GM12878 (cell line): ENCODE results near the gene TUBA8. TPM values are rescaled to one million over a fixed set of nuclear protein-coding genes. Genes with fewer than 3 reads are reported as not detected.
"Not testable (repeated sequence)": the region's sequence is repeated elsewhere in the genome, so short reads cannot be mapped to it uniquely, and the experiment has no call there.

Source experiments
- ATAC-seq: fragments of 200-7000 bp; cut with Tn5 transposase; 3 replicates; pipeline ENCODE4 v1.9.1; 2020; ENCODE audit warnings: mild to moderate bottlenecking, moderate library complexity
- BruUV-seq: library from RNA; stranded (reverse); fragments of 400-500 nt; replicated peaks from 2 replicates; lab custom pipeline; 2021; lab: Mats Ljungman, UMichigan
- CTCF ChIA-PET: fragments of 300-600 bp; sonication (Branson Sonifier 250); formaldehyde crosslinking; extraction: SDS; loops from one replicate; lab custom pipeline; 2021; ENCODE audit warnings: inconsistent platforms; lab: Yijun Ruan, JAX
- POLR2A ChIA-PET: fragments of 350-600 bp; formaldehyde crosslinking; extraction: SDS; loops from one replicate; lab custom pipeline; 2021; ENCODE audit warnings: inconsistent platforms; lab: Charles Lee
- RAD21 ChIA-PET: fragments of 300-600 bp; sonication (Branson Sonifier 250); formaldehyde crosslinking; loops from one replicate; lab custom pipeline; 2023; ENCODE audit warnings: antibody characterized with exemption; ENCODE audit not compliant: unreplicated experiment; lab: Charles Lee
- SMC1A ChIA-PET: fragments of 300-600 bp; sonication (Branson Sonifier 250); formaldehyde crosslinking; loops from one replicate; lab custom pipeline; 2023; ENCODE audit not compliant: unreplicated experiment, uncharacterized antibody; lab: Charles Lee
- DNase-seq: peaks from one replicate; pipeline ENCODE4 v3.0.0-alpha.2; 2011; ENCODE audit warnings: low read depth, low spot score
- FAIRE-seq: peaks from 3 replicates; lab custom pipeline; 2011; peaks lifted over from hg19 to GRCh38; lab: Jason Lieb, UNC
- H2AFZ ChIP-seq: 2 replicates; pipeline ENCODE4 v1.6.0; 2011; ENCODE audit warnings: low read depth, low read length, control low read depth; ENCODE audit not compliant: control insufficient read depth
- H3K27ac ChIP-seq: 2 replicates; pipeline ENCODE4 v1.5.1; 2011; ENCODE audit warnings: control low read depth; ENCODE audit not compliant: control insufficient read depth, insufficient read depth
- H3K27me3 ChIP-seq, 2 experiments: replicated peaks in 1 of 2; 2 replicates each; pipeline versions ENCODE4 v1.6.0 to v1.6.1; 2011; ENCODE audit warnings: low read length in 1 of 2; ENCODE audit not compliant: control insufficient read depth in 2 of 2, insufficient read depth in 2 of 2
- H3K36me3 ChIP-seq, 2 experiments: 2 replicates each; pipeline ENCODE4 v1.5.1; 2011; ENCODE audit warnings: low read length in 1 of 2; ENCODE audit not compliant: control insufficient read depth in 2 of 2, insufficient read depth in 2 of 2
- H3K4me1 ChIP-seq: 2 replicates; pipeline ENCODE4 v1.6.1; 2011; ENCODE audit warnings: mild to moderate bottlenecking, low read length, moderate library complexity, mixed read lengths; ENCODE audit not compliant: control insufficient read depth, insufficient read depth
- H3K4me2 ChIP-seq: 2 replicates; pipeline ENCODE4 v1.6.0; 2011; ENCODE audit warnings: control low read depth; ENCODE audit not compliant: control insufficient read depth, insufficient read depth
- H3K4me3 ChIP-seq: fragments of 200-600 bp; sonication (generic); 2 replicates; pipeline ENCODE4 v1.5.1; 2016
- H3K79me2 ChIP-seq: 2 replicates; pipeline ENCODE4 v1.6.0; 2011; ENCODE audit warnings: low read length; ENCODE audit not compliant: control insufficient read depth, insufficient read depth
- H3K9ac ChIP-seq: 2 replicates; pipeline ENCODE4 v1.8.0; 2011; ENCODE audit warnings: low read length, control low read depth, mixed read lengths; ENCODE audit not compliant: control insufficient read depth, insufficient read depth
- H3K9me3 ChIP-seq: replicated peaks from 3 replicates; pipeline ENCODE4 v1.5.1; 2011; ENCODE audit warnings: mild to moderate bottlenecking, low read length; ENCODE audit not compliant: control insufficient read depth, insufficient read depth
- H4K20me1 ChIP-seq: 2 replicates; pipeline ENCODE4 v1.6.0; 2011; ENCODE audit not compliant: control insufficient read depth, insufficient read depth
- WGBS: methylation state at CpG from one replicate; pipeline ENCODE4 v1.1.6; 2016; ENCODE audit warnings: low lambda C conversion rate; ENCODE audit not compliant: insufficient replicate concordance, insufficient coverage; ENCODE audit errors: missing lambda C conversion rate; 5-methylcytosine and 5-hydroxymethylcytosine counted together
- in situ Hi-C: fragments of 300-500 bp; cut with MboI; formaldehyde crosslinking; loops from 9 replicates; pipeline ENCODE4 v1.14.3; 2018; ENCODE audit warnings: mixed read lengths
- intact Hi-C: fragments of 100-400 bp; cut with micrococcal nuclease; formaldehyde crosslinking; loops from one replicate; pipeline ENCODE4 v1.14.2; 2022; ENCODE audit not compliant: unreplicated experiment
- polyA plus RNA-seq, 11 experiments: library from polyadenylated mRNA; depleted of rRNA in 4 of 11; unstranded in 6 of 11; stranded (reverse) in 5 of 11; fragments of >200 nt; fragmentation: Nextera tagmentation in 4 of 11; fragmentation: Illumina TruSeq in 1 of 11; extraction: Ambion mirVana in 4 of 11; extraction: Trizol in 1 of 11; gene quantifications; 1 replicate in 1 of 11; 2 replicates in 10 of 11; pipeline versions ENCODE4 v1.2.1 to v1.2.3, GENCODE V29; 2011 to 2016; ENCODE audit warnings: inconsistent platforms in 2 of 11, missing spikeins in 2 of 11, low read depth in 1 of 11
- small RNA-seq: library from RNA; depleted of rRNA; stranded (forward); fragments of <200 nt; gene quantifications from one replicate; pipeline ENCODE3, GENCODE V24; 2014
- total RNA-seq, 4 experiments: library from RNA; depleted of rRNA in 3 of 4; stranded (reverse); fragments of >200 nt in 3 of 4; fragmentation: Illumina TruSeq in 1 of 4; extraction: Trizol in 1 of 4; gene quantifications; 2 replicates each; pipeline versions ENCODE4 v1.2.1 to v1.2.3, GENCODE V29; 2013 to 2021

TUBA8 gene
- total and polyA plus RNA-seq, 10 of the 15 experiments (the other 5 are each of a cell fraction or from before 2014, with no cell fraction given), result 2.2 to 30.3 (median 21.0) TPM

DNA sequence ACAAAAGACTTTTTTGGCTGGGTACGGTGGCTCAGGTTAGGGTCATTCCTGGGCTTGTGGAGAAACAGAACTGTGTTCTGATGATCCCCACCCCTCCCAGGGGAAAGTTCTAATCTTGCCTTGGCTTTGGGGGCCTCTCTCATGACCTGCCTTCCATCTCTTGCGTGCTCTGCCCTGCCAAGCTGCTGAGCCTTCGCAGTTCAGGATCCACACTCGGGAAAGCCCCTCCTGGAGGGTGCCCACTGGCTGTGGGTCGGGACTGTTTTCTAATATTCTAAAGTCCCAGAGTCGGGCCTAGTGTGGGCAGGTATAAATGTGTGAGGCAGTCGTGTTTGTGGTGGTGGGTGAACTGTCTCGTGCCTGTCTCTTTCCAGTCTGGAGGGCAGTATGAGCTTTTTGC, 62.2 kb downstream of the TUBA8 start:
- BruUV-seq, SMC1A ChIA-PET, ATAC-seq, POLR2A ChIA-PET, H3K4me3 ChIP-seq, CTCF ChIA-PET, H3K79me2 ChIP-seq, H3K4me1 ChIP-seq, H3K27ac ChIP-seq, H4K20me1 ChIP-seq, intact Hi-C loops, DNase-seq, H3K4me2 ChIP-seq, in situ Hi-C loops, FAIRE-seq, H3K27me3 ChIP-seq, RAD21 ChIA-PET, H2AFZ ChIP-seq, H3K9me3 ChIP-seq, H3K36me3 ChIP-seq, H3K9ac ChIP-seq: not testable (repeated sequence)
- 84% methylated on average over 7 of the region's 8 CpGs for WGBS

DNA sequence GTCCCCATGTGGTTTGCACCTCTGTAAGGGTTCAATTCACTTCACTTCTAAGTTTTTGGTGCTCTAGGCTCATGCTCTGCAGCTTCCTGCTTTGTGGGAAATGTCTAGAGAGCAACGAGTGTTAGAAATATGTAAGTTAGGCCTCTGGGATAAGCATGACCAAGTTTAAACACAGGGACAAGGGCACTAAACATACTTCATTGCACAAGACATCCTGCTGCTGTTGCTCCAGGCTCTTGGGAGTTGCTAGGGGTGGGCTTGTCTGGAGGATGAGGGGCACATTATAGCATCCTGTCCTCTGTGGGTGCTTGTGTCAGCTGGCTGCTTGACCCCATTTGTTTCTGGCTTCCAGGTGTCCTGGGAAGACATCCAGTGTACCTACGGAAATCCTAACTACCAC, 62.8 kb downstream of the TUBA8 start:
- H3K27ac ChIP-seq, CTCF ChIA-PET, H3K4me3 ChIP-seq, RAD21 ChIA-PET, H3K79me2 ChIP-seq, intact Hi-C loops, H3K9me3 ChIP-seq, ATAC-seq, H3K4me1 ChIP-seq, H3K36me3 ChIP-seq, H2AFZ ChIP-seq, DNase-seq, H4K20me1 ChIP-seq, H3K9ac ChIP-seq, BruUV-seq, in situ Hi-C loops, SMC1A ChIA-PET, H3K4me2 ChIP-seq, H3K27me3 ChIP-seq, FAIRE-seq: not testable (repeated sequence)
- POLR2A ChIA-PET, result interaction anchor here (0.7 kb wide), 1 partner anchor 100 kb away, joined by 3 read pairs; no protein-coding TSS in a partner anchor
- WGBS, result 50% methylated on average over 1 of the region's 2 CpGs

Small RNAs within 50 kb of the gene (small RNA-seq; reads per million reads assigned to genes)
- gene AC016027.5, result not detected

Other genes with a start within 250 kb of the TUBA8 start
- gene MICAL3, start 86.2 kb upstream of the TUBA8 start, total RNA-seq (2014; rRNA removed), result 24.1 and 26.8 TPM in 2 replicates
- 27.0 and 30.5 TPM in 2 replicates for gene MICAL3, start 86.2 kb upstream of the TUBA8 start, total RNA-seq (2014; rRNA removed; fragmentation: Illumina TruSeq; extraction: Trizol)
- 88.1 and 92.2 TPM in 2 replicates for gene MICAL3, start 86.2 kb upstream of the TUBA8 start, total RNA-seq (2021)
- 12.6 and 21.2 TPM in 2 replicates for gene MICAL3, start 86.2 kb upstream of the TUBA8 start, polyA plus RNA-seq (2011; rRNA removed)
- 44.7 and 57.4 TPM in 2 replicates for gene MICAL3, start 86.2 kb upstream of the TUBA8 start, polyA plus RNA-seq (2014; fragmentation: Illumina TruSeq; extraction: Trizol)
- gene MICAL3, start 86.2 kb upstream of the TUBA8 start, polyA plus RNA-seq (2014; fragmentation: Nextera tagmentation; extraction: Ambion mirVana), result 1 to 10 TPM; 2.6 to 3.3 TPM
- 30.8 and 36.1 TPM in 2 replicates for gene MICAL3, start 86.2 kb upstream of the TUBA8 start, polyA plus RNA-seq (2014; rRNA removed)
- gene MICAL3, start 86.2 kb upstream of the TUBA8 start, polyA plus RNA-seq (2016; fragmentation: Nextera tagmentation; extraction: Ambion mirVana), result 10 to 100 TPM; 11.0 to 16.4 TPM
- 24.1 and 25.8 TPM in 2 replicates for gene PEX26, start 32.8 kb upstream of the TUBA8 start, total RNA-seq (2014; rRNA removed)
- 16.6 and 19.7 TPM in 2 replicates for gene PEX26, start 32.8 kb upstream of the TUBA8 start, total RNA-seq (2014; rRNA removed; fragmentation: Illumina TruSeq; extraction: Trizol)
- gene PEX26, start 32.8 kb upstream of the TUBA8 start, total RNA-seq (2021), result 50.0 and 50.8 TPM in 2 replicates
- 21.5 and 29.1 TPM in 2 replicates for gene PEX26, start 32.8 kb upstream of the TUBA8 start, polyA plus RNA-seq (2011; rRNA removed)
- 15.3 and 25.2 TPM in 2 replicates for gene PEX26, start 32.8 kb upstream of the TUBA8 start, polyA plus RNA-seq (2014; fragmentation: Illumina TruSeq; extraction: Trizol)
- gene PEX26, start 32.8 kb upstream of the TUBA8 start, polyA plus RNA-seq (2014; fragmentation: Nextera tagmentation; extraction: Ambion mirVana), result 1 to 10 TPM in 1 of 2 experiments, under 1 TPM in 1; 0.79 to 1.1 TPM
- gene PEX26, start 32.8 kb upstream of the TUBA8 start, polyA plus RNA-seq (2014; rRNA removed), result 35.5 and 39.9 TPM in 2 replicates
- 1 to 10 TPM; 6.2 to 6.9 TPM for gene PEX26, start 32.8 kb upstream of the TUBA8 start, polyA plus RNA-seq (2016; fragmentation: Nextera tagmentation; extraction: Ambion mirVana)
- gene USP18, start 39.4 kb downstream of the TUBA8 start, total RNA-seq (2014; rRNA removed), result 58.5 and 66.4 TPM in 2 replicates
- 39.8 and 43.0 TPM in 2 replicates for gene USP18, start 39.4 kb downstream of the TUBA8 start, total RNA-seq (2014; rRNA removed; fragmentation: Illumina TruSeq; extraction: Trizol)
- 37.5 and 42.7 TPM in 2 replicates for gene USP18, start 39.4 kb downstream of the TUBA8 start, total RNA-seq (2021)
- gene USP18, start 39.4 kb downstream of the TUBA8 start, polyA plus RNA-seq (2011; rRNA removed), result 83.5 and 84.7 TPM in 2 replicates
- 42.3 and 44.7 TPM in 2 replicates for gene USP18, start 39.4 kb downstream of the TUBA8 start, polyA plus RNA-seq (2014; fragmentation: Illumina TruSeq; extraction: Trizol)
- gene USP18, start 39.4 kb downstream of the TUBA8 start, polyA plus RNA-seq (2014; fragmentation: Nextera tagmentation; extraction: Ambion mirVana), result 10 to 100 TPM; 53.0 to 65.7 TPM
- gene USP18, start 39.4 kb downstream of the TUBA8 start, polyA plus RNA-seq (2014; rRNA removed), result 53.0 and 65.8 TPM in 2 replicates
- 10 to 100 TPM; 60.6 to 66.8 TPM for gene USP18, start 39.4 kb downstream of the TUBA8 start, polyA plus RNA-seq (2016; fragmentation: Nextera tagmentation; extraction: Ambion mirVana)